IPS DF 19.7 (cell line): ENCODE measurements around the gene GLYATL1.
"Not testable (repeated sequence)": the region's sequence is repeated elsewhere in the genome, so short reads cannot be mapped to it uniquely, and the experiment has no call there.

ENCODE experiments used
- DNase-seq: peaks from one replicate; pipeline ENCODE4 v3.0.0-alpha.2; 2013; ENCODE audit warnings: low read depth, low spot score

GLYATL1 gene

DNA sequence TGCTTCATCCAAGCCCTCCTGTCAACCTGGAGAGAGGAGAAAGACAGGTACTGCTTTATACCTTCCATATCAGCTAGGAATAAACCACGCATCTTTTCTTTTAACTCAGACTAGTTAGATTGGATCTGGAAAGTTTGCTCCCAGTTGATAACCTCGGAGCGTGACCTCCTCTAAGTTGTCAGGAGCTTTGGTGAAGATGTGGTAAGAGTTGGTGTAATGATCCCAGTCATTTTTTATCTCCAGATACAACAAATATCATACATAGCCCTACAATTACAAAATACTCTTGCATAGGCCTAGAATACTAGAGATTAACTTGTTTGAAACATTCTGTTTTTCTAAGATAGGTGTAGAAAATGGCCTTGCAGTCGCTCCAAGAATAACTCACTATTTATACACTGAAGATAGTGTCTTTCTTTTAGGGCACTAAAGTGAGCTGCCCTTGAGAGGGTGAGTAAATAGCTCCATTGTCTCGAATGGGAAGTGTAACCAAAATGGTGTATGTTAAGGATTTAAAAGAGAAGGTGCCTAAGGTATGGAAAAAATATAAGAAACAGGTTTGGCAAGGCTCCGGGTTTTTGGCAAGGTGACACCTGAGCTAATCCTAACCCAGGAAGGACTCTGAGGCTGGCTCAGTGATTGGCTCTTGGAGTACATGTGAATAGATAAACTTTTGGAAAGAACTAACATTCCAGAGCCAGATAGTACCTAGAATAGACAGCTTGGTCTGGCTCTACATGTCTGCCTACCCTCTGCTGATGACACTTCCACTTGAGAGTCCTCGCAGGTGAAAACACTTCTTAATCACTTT lies 59.4 kb downstream of the GLYATL1 start:
- no peak for DNase-seq

GRCh38 chr11:58999291-58999680 lies 60.0 kb downstream of the GLYATL1 start:
- DNase-seq: no peak

- no peak for DNase-seq
These were observed 60.7 kb downstream of the GLYATL1 start for GRCh38 chr11:59000003-59000402.

DNA sequence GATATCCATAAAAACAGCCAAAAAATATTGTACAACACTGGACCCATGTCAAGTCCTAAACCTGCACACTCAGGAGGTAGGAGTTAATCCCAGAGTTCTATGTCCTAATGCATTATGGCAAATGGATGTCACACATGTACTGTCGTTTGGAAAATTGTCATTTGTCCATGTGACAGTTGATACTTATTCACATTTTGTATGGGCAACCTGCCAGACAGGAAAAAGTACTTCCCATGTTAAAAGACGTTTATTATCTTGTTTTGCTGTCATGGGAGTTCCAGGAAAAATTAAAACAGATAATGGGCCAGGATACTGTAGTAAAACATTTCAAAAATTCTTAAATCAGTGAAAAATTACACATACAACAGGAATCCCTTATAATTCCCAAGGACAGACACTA lies 62.7 kb downstream of the GLYATL1 start:
- DNase-seq: not testable (repeated sequence)
